GM21528 (cell line): ENCODE results near the gene TSNAXIP1.

Experiments
- ATAC-seq: cut with Tn5 transposase; IDR thresholded peaks from one replicate; pipeline ENCODE4 v1.9.1; 2021; ENCODE audit warnings: mild to moderate bottlenecking, moderate library complexity; ENCODE audit not compliant: unreplicated experiment, low FRiP score

The TSNAXIP1 gene

GRCh38 chr16:67806428-67807147 lies at the start of gene TSNAXIP1, which contains the start of gene RANBP10:
TSS of gene TSNAXIP1 (plus strand) at chr16:67806889. CDS start at chr16:67807150, 261 bp downstream.
TSS of gene RANBP10 (minus strand) at chr16:67806560. CDS start at chr16:67806536, 24 bp downstream.
- peak; percentile 92 for ATAC-seq

GRCh38 chr16:67758006-67758405 lies 48.7 kb upstream of the TSNAXIP1 start:
- no peak for ATAC-seq

GRCh38 chr16:67758966-67759365 lies 47.7 kb upstream of the TSNAXIP1 start:
- ATAC-seq: no peak

GRCh38 chr16:67760206-67760955 lies 46.3 kb upstream of the TSNAXIP1 start:
- no peak for ATAC-seq

- ATAC-seq: no peak
These were observed 45.8 kb upstream of the TSNAXIP1 start for GRCh38 chr16:67760956-67761230.

GRCh38 chr16:67761924-67762323 lies 44.8 kb upstream of the TSNAXIP1 start:
- ATAC-seq: no peak

GRCh38 chr16:67762385-67762784 lies 44.3 kb upstream of the TSNAXIP1 start:
- no peak for ATAC-seq

- ATAC-seq: no peak
These were observed 43.6 kb upstream of the TSNAXIP1 start for GRCh38 chr16:67763066-67763465.

GRCh38 chr16:67764158-67764667 lies 42.5 kb upstream of the TSNAXIP1 start:
- ATAC-seq: no peak

- ATAC-seq: no peak
These were observed 40.4 kb upstream of the TSNAXIP1 start for GRCh38 chr16:67766291-67766690.

- ATAC-seq: no peak
These were observed 38.7 kb upstream of the TSNAXIP1 start for GRCh38 chr16:67767953-67768352.

- no peak for ATAC-seq
These were observed 36.2 kb upstream of the TSNAXIP1 start for GRCh38 chr16:67770346-67770991.

GRCh38 chr16:67773099-67773498 lies 33.6 kb upstream of the TSNAXIP1 start:
- ATAC-seq: no peak

GRCh38 chr16:67773569-67774456 lies 32.9 kb upstream of the TSNAXIP1 start:
- no peak for ATAC-seq

GRCh38 chr16:67774457-67774853 lies 32.2 kb upstream of the TSNAXIP1 start:
- no peak for ATAC-seq

GRCh38 chr16:67775273-67775672 lies 31.4 kb upstream of the TSNAXIP1 start:
- no peak for ATAC-seq

- ATAC-seq: no peak
These were observed 27.3 kb upstream of the TSNAXIP1 start for GRCh38 chr16:67779256-67780014.

GRCh38 chr16:67780847-67781564 lies 25.7 kb upstream of the TSNAXIP1 start:
- ATAC-seq: no peak

- ATAC-seq: no peak
These were observed 25.1 kb upstream of the TSNAXIP1 start for GRCh38 chr16:67781565-67781921.
